Thymus (tissue), 11 donors: Measurements from ENCODE around the gene RAMP3. TPM values are rescaled to one million over a fixed set of nuclear protein-coding genes. Genes with fewer than 3 reads are reported as not detected.

Experiments
- DNase-seq, 9 donors: peaks; one replicate each; pipeline ENCODE4 v3.0.0-alpha.2; 2013; ENCODE audit warnings: low spot score in 9 of 9, low read depth in 6 of 9, missing footprints in 1 of 9
- H3K27ac ChIP-seq, 2 donors: one replicate each; pipeline ENCODE4 v1.5.1; 2013; ENCODE audit warnings: control low read depth in 1 of 2, low read depth in 1 of 2, low read length in 1 of 2, mild to moderate bottlenecking in 1 of 2, moderate library complexity in 1 of 2
- H3K27me3 ChIP-seq, 2 donors: one replicate each; pipeline ENCODE4 v1.5.1; 2013; ENCODE audit warnings: low read length in 1 of 2; ENCODE audit not compliant: control insufficient read depth in 2 of 2, insufficient read depth in 1 of 2
- H3K36me3 ChIP-seq, 2 donors: one replicate each; pipeline ENCODE4 v1.5.1; 2013; ENCODE audit warnings: low read length in 1 of 2, mild to moderate bottlenecking in 1 of 2, moderate library complexity in 1 of 2; ENCODE audit not compliant: control insufficient read depth in 2 of 2, insufficient read depth in 2 of 2
- H3K4me1 ChIP-seq, 2 donors: one replicate each; pipeline ENCODE4 v1.5.1; 2013; ENCODE audit warnings: low read length in 2 of 2; ENCODE audit not compliant: control insufficient read depth in 2 of 2, insufficient read depth in 2 of 2
- H3K4me3 ChIP-seq, 2 donors: one replicate each; pipeline ENCODE4 v1.5.1; 2013; ENCODE audit warnings: low read length in 2 of 2, control low read depth in 1 of 2, mild to moderate bottlenecking in 1 of 2
- H3K9me3 ChIP-seq, 2 donors: one replicate each; pipeline ENCODE4 v1.5.1; 2013; ENCODE audit warnings: low read length in 1 of 2, mild to moderate bottlenecking in 1 of 2; ENCODE audit not compliant: control insufficient read depth in 2 of 2, insufficient read depth in 1 of 2
- WGBS: extraction: QIAGEN DNeasy Blood & Tissue Kit; methylation state at CpG from one replicate; pipeline ENCODE4 v1.1.7; 2013; 5-methylcytosine and 5-hydroxymethylcytosine counted together
- polyA plus RNA-seq: library from polyadenylated mRNA; stranded (reverse); fragments of 200-250 nt; gene quantifications from one replicate; pipeline ENCODE4 v1.2.3, GENCODE V29; 2013
- total RNA-seq: library from RNA; stranded (reverse); fragments of 120-200 nt; gene quantifications from one replicate; pipeline ENCODE4 v1.2.4, GENCODE V29; 2013
- donor health status: healthy.

RAMP3 gene
- total and polyA plus RNA-seq, 2 donors, result 5.2 to 23.8 TPM

GRCh38 chr7:45129181-45129800 lies 28.3 kb upstream of the RAMP3 start:
- Histone ChIP-seq H3K27me3 (no peaks in the 10 kb centered on the region), H3K36me3 (no peaks in the 10 kb centered on the region), H3K27ac (no peak overlapping the region), H3K4me3 (no peak overlapping the region), H3K9me3 (no peaks in the 10 kb centered on the region), H3K4me1 (no peaks in the 10 kb centered on the region)
- no peak for DNase-seq
- whole genome bisulfite sequencing, result 94% methylated on average over 15 of the region's 15 CpGs

GRCh38 chr7:45129906-45130305 lies 27.7 kb upstream of the RAMP3 start:
- Histone ChIP-seq H3K27me3 (no peaks in the 10 kb centered on the region), H3K4me1 (no peaks in the 10 kb centered on the region), H3K9me3 (no peaks in the 10 kb centered on the region), H3K36me3 (no peaks in the 10 kb centered on the region), H3K4me3 (no peak overlapping the region), H3K27ac (no peak overlapping the region)
- WGBS, result 94% methylated on average over 12 of the region's 12 CpGs
- no peak for DNase-seq

GRCh38 chr7:45130910-45131309 lies 26.7 kb upstream of the RAMP3 start:
- H3K27ac ChIP-seq, result no peak overlapping the region
- no peaks in the 10 kb centered on the region for H3K9me3 ChIP-seq
- H3K4me3 ChIP-seq, result no peak overlapping the region
- 96% methylated on average over 9 of the region's 9 CpGs for WGBS
- no peak for DNase-seq
- peaks cover 0 to 3% of the 10 kb centered on the region in 2 donors for H3K4me1 ChIP-seq
- no peaks in the 10 kb centered on the region for H3K36me3 ChIP-seq
- H3K27me3 ChIP-seq, result no peaks in the 10 kb centered on the region

GRCh38 chr7:45131891-45132290 lies 25.7 kb upstream of the RAMP3 start:
- H3K36me3 ChIP-seq, result no peaks in the 10 kb centered on the region
- WGBS, result 96% methylated on average over 4 of the region's 4 CpGs
- H3K4me3 ChIP-seq, result no peak overlapping the region
- no peak overlapping the region for H3K27ac ChIP-seq
- no peak for DNase-seq
- H3K27me3 ChIP-seq, result no peaks in the 10 kb centered on the region
- H3K9me3 ChIP-seq, result no peaks in the 10 kb centered on the region
- H3K4me1 ChIP-seq, result peaks cover 0 to 5% of the 10 kb centered on the region in 2 donors

GRCh38 chr7:45132708-45133320 lies 24.8 kb upstream of the RAMP3 start:
- Histone ChIP-seq H3K4me3 (no peak overlapping the region), H3K27me3 (no peaks in the 10 kb centered on the region), H3K27ac (no peak overlapping the region), H3K9me3 (no peaks in the 10 kb centered on the region), H3K36me3 (no peaks in the 10 kb centered on the region), H3K4me1 (peaks cover 0 to 5% of the 10 kb centered on the region in 2 donors)
- 93% methylated on average over 8 of the region's 8 CpGs for WGBS
- DNase-seq, result no peak

- H3K27me3 ChIP-seq, result no peaks in the 10 kb centered on the region
- H3K27ac ChIP-seq, result no peak overlapping the region
- no peaks in the 10 kb centered on the region for H3K9me3 ChIP-seq
- H3K36me3 ChIP-seq, result no peaks in the 10 kb centered on the region
- no peak for DNase-seq
- H3K4me1 ChIP-seq, result peaks cover 0 to 5% of the 10 kb centered on the region in 2 donors
- 98% methylated on average over 4 of the region's 4 CpGs for WGBS
- H3K4me3 ChIP-seq, result no peak overlapping the region
Measured at GRCh38 chr7:45133352-45133751, 24.2 kb upstream of the RAMP3 start.

GRCh38 chr7:45133877-45134276 lies 23.7 kb upstream of the RAMP3 start:
- no peak overlapping the region for H3K4me3 ChIP-seq
- H3K9me3 ChIP-seq, result no peaks in the 10 kb centered on the region
- no peaks in the 10 kb centered on the region for H3K27me3 ChIP-seq
- no peak overlapping the region for H3K27ac ChIP-seq
- WGBS, result 95% methylated on average over 7 of the region's 7 CpGs
- H3K4me1 ChIP-seq, result peaks cover 0 to 5% of the 10 kb centered on the region in 2 donors
- no peaks in the 10 kb centered on the region for H3K36me3 ChIP-seq
- DNase-seq, result no peak

GRCh38 chr7:45136106-45137060 lies 21.2 kb upstream of the RAMP3 start:
- Histone ChIP-seq H3K9me3 (no peaks in the 10 kb centered on the region), H3K36me3 (no peaks in the 10 kb centered on the region), H3K27me3 (no peaks in the 10 kb centered on the region), H3K4me1 (peaks cover 0 to 5% of the 10 kb centered on the region in 2 donors), H3K27ac (no peak overlapping the region), H3K4me3 (no peak overlapping the region)
- DNase-seq, result peak; percentile 49 to 89 (median 74)
- WGBS, result 53% methylated on average over 9 of the region's 9 CpGs
